HG03280 (cell line): ENCODE data around the gene TAF11L3.
"Not testable (repeated sequence)": the region's sequence is repeated elsewhere in the genome, so short reads cannot be mapped to it uniquely, and the experiment has no call there.

ENCODE experiments used
- ATAC-seq: cut with Tn5 transposase; IDR thresholded peaks from one replicate; pipeline ENCODE4 v1.9.1; 2021; ENCODE audit warnings: mild to moderate bottlenecking, moderate library complexity; ENCODE audit not compliant: unreplicated experiment

Gene TAF11L3

DNA sequence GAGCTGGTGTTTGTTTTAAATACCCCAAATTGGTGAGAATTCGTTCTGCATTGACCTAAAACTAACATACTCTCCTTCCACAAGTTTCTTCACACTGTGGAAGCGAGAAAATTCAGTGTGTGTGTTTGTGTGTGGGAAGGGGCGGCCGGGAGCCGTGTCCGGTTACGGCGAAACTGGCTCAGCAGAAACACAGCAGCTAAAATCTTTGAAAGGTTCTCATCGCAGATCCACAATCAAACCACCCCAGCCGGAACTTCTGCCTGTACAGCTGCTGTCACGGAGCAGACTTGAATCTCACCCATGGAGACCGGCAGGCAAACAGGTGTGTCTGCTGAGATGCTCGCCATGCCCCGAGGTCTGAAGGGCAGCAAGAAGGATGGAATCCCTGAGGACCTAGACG, at the start of gene TAF11L3:
TSS of gene TAF11L3 (plus strand) at position 301 of the 400 bp plus-strand sequence.
- ATAC-seq: not testable (repeated sequence)

DNA sequence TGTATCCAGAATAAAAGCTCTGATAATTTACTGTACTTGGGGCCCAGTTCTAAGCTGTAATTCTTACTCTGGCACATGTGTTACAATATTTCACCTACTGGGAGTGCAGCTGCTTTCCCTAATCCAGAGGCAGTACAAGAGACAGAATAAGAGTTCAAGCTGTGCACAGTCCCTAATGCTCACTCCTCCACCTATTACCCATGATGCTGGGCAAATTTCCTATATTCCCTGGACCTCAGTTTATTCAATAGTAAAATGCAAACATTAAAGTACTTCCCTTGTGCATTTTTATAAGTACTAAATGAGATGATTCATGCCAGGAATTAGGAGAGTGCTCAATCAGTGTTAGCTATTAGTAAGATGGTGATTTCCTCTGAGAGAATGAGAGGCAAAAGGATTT, 48.1 kb upstream of the TAF11L3 start:
- ATAC-seq: no peak

DNA sequence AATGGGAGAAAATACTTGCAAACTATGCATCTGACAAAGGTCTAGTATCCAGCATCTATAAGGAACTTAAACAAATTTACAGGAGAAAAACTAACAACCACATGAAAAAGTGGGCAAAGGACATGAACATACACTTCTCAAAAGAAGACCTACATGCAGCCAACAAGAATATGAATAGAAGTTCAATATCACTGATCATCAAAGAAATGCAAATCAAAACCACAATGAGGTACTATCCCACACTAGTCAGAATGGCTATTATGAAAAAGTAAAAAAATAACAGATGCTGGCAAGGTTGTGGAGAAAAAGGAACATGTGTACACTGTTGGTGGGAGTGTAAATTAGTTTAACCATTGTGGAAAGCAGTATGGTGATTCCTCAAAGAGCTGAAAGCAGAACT, 43.1 kb upstream of the TAF11L3 start:
- not testable (repeated sequence) for ATAC-seq

DNA sequence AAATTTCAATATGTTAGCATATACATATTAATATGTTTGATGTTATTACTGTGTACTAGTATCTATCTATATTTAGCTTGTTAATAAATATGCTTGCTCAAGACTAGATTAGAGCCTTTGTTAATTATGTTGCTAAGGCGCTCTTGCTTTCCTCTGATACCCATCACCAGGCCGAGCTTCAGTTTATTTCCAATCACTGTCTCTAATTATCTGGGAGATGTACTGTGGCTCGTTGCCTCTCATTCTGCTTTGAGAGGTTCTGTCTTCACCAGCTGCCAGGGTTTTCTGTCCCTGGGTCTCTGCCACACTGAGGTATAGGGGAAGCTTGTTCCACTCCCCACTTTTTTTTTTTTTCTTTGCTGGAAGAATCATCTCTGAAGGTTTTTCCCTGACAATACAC, 41.1 kb upstream of the TAF11L3 start:
- no peak for ATAC-seq

DNA sequence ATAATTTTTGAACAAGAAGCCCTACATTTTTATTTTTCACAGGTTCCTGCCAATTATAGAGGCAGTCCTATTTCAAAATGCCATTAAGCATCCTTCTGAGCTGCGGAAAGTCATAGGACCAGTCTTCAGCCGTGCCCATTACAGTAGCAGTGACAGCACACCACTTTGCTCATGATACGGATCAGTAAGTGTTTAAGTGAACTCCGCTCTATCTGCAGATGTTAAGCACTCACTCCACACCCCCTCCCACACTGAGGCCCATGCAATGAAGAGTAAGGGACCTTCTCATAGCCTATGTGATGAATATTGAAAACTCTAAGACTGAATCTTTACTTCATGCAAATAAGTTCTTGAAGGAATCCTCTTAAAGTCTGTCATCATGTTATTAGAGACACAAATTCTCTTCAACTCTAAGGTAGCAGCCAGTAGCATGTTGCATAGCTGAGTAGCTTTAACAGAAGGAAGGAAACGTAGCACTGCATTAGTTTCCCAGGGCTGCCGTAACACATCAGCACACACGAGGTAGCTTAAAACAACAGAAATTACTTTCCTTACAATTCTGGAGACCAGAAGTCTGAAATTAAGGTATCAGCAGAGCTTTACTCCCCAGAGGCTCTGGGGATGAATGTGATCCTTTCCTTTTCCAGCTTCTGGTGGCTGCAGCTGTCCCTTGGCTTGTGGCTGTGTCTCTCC, 40.4 kb upstream of the TAF11L3 start:
- no peak for ATAC-seq

DNA sequence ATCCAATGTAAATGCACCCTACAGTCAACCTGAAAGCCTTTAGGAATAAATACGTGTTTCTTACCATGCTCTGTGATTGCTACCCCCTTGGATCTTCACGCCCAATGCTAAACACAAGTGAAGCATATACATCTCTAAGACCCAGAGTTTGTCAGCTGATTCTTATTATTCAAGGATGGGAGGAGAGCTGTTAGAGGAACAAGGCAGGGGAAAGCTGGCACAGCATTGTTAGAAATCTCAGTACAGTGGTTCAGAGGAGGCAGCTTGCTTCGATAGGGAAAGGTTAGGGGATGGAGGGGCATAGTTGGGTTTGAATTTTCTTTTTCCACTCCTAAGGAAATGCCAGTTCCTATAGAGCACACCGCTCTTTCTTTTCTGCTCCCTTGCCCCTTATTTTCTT, 36.8 kb upstream of the TAF11L3 start:
- no peak for ATAC-seq

DNA sequence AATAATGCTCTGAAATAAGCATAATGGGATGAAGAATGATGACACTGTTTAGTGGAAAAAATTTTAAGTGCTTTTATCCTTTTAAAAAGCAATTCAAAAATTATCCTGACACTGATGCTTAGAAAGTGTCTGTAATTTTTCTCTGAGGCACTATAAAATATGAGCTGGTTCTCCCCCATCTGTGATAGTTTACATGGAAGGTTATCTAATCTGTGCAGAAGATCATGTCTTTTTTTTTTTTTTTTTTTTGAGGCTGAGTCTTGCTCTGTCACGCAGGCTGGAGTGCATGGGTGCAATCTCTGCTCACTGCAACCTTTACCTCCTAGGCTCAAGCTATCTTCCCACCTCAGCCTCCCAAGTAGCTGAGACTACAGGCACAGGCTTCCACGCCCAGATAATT, 35.4 kb upstream of the TAF11L3 start:
- no peak for ATAC-seq

DNA sequence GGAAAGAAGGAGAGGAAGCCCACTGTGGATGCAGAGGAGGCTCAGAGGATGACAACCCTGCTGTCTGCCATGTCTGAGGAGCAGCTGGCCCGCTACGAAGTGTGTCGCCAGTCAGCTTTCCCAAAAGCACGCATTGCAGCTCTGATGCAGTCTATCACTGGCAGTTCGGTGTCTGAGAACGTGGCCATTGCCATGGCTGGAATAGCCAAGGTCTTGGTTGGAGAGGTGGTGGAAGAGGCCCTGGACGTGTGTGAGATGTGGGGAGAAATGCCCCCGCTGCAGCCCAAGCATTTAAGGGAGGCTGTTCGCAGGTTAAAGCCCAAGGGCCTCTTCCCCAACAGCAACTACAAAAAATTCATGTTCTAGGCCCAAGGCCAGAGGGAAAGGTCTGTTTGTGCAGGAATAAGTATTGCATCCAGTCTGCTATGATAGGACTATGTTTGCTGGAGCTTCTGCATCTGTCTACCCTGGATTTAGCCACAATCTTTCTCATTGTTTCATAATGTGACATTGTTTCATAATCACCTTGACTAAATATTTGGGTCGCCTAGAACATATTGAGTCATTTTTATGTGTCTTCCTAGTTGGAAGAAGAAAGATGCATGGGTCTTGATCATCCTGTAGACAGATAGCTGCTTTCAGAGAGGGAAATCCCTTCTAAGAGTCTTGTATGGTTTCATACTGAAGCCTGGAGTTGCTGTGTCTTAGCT, 31.5 kb upstream of the TAF11L3 start:
- not testable (repeated sequence) for ATAC-seq

DNA sequence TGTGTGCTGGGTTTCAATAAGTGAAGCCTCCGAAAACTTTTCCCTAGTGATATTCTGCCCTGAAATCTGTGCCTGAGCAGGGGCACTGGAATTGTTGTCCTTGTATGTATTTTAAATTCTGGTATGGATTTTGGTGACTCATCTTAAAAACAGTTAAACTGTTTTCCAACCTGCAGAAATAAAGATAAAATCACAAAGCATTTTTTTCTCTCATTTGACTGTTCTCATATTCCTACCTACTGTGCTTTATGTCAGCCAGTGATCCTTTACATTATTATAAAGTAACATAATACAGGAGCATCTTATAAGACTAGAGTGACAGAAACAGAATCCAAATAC, 31.0 kb upstream of the TAF11L3 start:
- no peak for ATAC-seq

DNA sequence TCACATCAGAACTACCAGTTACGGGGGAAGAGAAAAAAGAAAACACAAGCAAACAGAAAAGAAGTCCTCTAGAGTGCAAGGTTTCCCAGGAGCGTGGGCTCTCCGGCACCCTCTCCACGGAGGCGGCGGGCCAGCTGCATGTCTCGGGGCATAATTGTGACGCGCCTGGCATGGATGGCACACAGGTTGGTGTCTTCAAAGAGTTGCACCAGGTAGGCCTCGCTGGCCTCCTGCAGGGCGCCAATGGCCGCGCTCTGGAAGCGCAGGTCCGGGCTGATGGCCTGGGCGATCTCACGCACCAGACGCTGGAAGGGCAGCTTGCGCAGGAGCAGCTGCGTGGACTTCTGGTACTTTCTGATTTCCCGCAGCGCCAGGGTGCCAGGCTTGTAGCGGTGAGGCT, 26.9 kb upstream of the TAF11L3 start:
- ATAC-seq: not testable (repeated sequence)

DNA sequence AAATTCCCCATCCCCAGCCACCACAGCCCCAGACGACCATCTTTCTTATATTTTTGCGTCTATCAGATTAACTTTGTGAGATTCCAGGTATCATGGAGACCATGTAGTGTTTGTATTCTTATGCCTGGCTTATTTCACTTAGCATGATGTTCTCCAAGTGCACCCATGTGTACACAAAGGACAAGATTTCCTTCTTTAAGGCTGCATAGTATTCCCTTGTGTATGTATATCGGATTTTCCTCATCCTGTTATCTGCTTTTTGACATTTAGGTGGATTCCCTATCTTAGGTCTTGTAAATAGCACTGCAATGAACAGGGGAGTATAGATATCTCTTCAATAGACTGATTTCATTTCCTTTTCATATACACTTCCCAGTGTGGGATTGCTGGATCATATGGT, 25.4 kb upstream of the TAF11L3 start:
- no peak for ATAC-seq

DNA sequence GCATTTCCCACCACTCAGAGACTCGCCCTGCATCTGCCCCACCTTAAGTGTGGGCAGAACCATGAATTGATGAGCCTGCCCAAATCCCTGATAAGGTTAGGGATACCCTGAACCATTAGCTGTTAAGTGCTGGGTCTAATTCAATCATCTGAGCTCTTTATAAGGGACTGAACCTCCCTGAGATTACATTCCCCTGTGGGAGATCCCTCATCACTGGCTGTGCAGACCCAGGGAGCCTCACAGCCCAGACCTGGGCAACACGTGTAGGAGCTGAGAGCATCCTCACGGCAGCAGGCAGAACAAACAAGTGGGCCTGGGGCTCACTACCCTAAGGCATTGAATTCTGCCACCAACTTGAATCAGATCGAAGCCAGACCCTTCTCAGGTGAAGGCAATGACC, 20.7 kb upstream of the TAF11L3 start:
- no peak for ATAC-seq

DNA sequence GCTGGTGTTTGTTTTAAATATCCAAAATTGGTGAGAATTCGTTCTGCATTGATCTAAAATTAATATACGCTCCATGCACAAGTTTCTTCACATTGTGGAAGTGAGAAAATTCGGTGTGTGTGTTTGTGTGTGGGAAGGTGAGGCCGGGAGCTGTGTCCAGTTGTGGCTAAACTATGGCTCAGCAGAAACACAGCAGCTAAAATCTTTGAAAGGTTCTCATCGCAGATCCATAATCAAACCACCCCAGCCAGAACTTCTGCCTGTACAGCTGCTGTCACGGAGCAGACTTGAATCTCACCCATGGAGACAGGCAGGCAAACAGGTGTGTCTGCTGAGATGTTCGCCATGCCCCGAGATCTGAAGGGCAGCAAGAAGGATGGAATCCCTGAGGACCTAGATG, 20.2 kb upstream of the TAF11L3 start, which contains the start of gene TAF11L2:
TSS of gene TAF11L2 (plus strand) at position 301 of the 400 bp plus-strand sequence.
- ATAC-seq: not testable (repeated sequence)

DNA sequence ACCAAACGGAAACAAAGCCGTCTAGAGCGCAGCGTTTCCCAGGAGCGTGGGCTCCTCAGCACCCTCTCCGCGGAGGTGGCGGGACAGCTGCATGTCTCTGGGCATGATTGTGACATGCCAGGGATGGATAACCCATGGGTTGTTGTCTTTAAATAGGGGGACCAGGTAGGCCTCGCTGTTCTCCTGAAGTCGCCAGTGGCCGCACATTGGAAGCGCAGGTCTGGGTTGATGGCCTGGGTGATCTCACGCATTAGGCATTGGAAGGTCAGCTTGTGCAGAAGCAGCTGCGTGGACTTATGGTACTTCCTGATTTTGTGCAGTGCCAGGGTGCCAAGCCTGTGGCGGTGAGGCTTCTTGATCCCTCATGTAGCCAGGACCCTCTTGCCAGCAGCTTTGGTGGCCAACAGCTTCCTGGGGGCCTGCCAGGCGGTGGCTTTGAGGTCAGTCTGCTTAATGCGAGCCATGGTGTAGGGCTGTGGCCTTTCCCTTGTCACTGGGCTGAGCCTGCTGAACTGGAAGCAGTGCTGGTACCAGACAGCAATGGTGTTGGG, 6.3 kb upstream of the TAF11L3 start:
- no peak for ATAC-seq

DNA sequence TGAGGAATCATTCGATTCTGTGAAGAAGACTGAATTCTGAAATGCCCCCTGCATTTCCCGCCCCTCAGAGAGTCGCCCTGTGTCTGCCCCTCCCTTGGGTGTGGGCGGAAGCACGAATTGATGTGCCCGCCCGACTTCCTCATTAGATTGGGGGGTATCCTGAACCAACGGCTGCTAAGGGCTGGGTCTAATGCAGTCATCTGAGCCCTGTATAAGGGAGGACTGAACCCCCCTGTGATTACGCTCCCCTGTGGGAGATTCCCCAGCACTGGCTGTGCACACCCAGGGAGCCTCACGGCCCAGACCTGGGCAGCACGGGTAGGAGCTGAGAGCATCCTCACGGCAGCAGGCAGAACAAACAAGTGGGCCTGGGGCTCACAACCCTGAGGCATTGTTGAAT, 641 bp upstream of the TAF11L3 start:
- not testable (repeated sequence) for ATAC-seq

DNA sequence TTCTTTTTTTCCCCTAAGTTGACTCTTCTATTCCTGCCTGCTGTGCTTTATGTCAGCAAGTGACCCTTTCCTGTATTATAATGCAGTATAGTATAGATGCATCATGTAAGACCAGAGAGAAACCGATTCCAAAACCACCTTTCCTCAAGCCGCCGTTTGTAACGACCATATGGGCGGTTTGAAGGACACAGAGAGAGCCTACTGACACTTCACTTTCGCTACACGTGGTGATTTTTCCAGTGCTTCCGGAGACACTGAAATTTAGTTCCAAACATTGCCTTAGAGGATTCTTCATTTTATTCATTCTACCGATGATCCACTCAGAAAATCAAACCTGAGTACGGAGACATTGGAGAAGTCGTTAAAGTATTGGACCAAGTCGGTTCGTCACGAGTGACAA, 1.3 kb downstream of the TAF11L3 start:
- ATAC-seq: not testable (repeated sequence)

DNA sequence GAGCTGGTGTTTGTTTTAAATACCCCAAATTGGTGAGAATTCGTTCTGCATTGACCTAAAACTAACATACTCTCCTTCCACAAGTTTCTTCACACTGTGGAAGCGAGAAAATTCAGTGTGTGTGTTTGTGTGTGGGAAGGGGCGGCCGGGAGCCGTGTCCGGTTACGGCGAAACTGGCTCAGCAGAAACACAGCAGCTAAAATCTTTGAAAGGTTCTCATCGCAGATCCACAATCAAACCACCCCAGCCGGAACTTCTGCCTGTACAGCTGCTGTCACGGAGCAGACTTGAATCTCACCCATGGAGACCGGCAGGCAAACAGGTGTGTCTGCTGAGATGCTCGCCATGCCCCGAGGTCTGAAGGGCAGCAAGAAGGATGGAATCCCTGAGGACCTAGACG, 3.3 kb downstream of the TAF11L3 start, which contains the start of gene TAF11L4:
TSS of gene TAF11L4 (plus strand) at position 301 of the 400 bp plus-strand sequence.
- ATAC-seq: not testable (repeated sequence)

DNA sequence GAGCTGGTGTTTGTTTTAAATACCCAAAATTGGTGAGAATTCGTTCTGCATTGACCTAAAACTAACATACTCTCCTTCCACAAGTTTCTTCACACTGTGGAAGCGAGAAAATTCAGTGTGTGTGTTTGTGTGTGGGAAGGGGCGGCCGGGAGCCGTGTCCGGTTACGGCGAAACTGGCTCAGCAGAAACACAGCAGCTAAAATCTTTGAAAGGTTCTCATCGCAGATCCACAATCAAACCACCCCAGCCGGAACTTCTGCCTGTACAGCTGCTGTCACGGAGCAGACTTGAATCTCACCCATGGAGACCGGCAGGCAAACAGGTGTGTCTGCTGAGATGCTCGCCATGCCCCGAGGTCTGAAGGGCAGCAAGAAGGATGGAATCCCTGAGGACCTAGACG, 6.8 kb downstream of the TAF11L3 start, which contains the start of gene TAF11L5:
TSS of gene TAF11L5 (plus strand) at position 301 of the 400 bp plus-strand sequence.
- ATAC-seq: not testable (repeated sequence)

DNA sequence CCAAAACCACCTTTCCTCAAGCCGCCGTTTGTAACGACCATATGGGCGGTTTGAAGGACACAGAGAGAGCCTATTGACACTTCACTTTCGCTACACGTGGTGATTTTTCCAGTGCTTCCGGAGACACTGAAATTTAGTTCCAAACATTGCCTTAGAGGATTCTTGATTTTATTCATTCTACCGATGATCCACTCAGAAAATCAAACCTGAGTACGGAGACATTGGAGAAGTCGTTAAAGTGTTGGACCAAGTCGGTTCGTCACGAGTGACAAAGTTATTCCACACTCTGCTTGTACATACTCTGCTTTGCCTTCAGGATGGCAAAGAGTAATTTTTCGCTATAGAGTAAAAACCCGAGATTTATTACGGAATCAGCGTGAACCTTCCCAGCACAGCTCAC, 8.3 kb downstream of the TAF11L3 start:
- not testable (repeated sequence) for ATAC-seq

DNA sequence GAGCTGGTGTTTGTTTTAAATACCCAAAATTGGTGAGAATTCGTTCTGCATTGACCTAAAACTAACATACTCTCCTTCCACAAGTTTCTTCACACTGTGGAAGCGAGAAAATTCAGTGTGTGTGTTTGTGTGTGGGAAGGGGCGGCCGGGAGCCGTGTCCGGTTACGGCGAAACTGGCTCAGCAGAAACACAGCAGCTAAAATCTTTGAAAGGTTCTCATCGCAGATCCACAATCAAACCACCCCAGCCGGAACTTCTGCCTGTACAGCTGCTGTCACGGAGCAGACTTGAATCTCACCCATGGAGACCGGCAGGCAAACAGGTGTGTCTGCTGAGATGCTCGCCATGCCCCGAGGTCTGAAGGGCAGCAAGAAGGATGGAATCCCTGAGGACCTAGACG, 10.2 kb downstream of the TAF11L3 start, which contains the start of gene TAF11L6:
TSS of gene TAF11L6 (plus strand) at position 301 of the 400 bp plus-strand sequence.
- ATAC-seq: not testable (repeated sequence)
